HEK293 (cell line): Measurements from ENCODE around the gene GATC.

Experiments used
- ELK4 ChIP-seq: IDR thresholded peaks from 2 replicates; pipeline ENCODE4 v1.6.1; 2011; ENCODE audit warnings: mild to moderate bottlenecking, low read depth, low read length, borderline replicate concordance
- OSR2 ChIP-seq: fragments of 450-650 bp; formaldehyde crosslinking; IDR thresholded peaks from 2 replicates; pipeline ENCODE4 v1.5.1; 2016; ENCODE audit warnings: missing biosample characterization, missing genetic modification characterization
- SP2 ChIP-seq: fragments of 450-650 bp; formaldehyde crosslinking; IDR thresholded peaks from 2 replicates; pipeline ENCODE4 v1.5.1; 2016; ENCODE audit warnings: missing biosample characterization, missing genetic modification characterization
- SP3 ChIP-seq: fragments of 450-650 bp; formaldehyde crosslinking; IDR thresholded peaks from 2 replicates; pipeline ENCODE4 v1.5.1; 2016; ENCODE audit warnings: missing biosample characterization, missing genetic modification characterization
- SP7 ChIP-seq: fragments of 450-650 bp; formaldehyde crosslinking; IDR thresholded peaks from 2 replicates; pipeline ENCODE4 v1.5.1; 2016; ENCODE audit warnings: missing biosample characterization, missing genetic modification characterization
- ZBTB20 ChIP-seq: fragments of 450-650 bp; formaldehyde crosslinking; IDR thresholded peaks from 2 replicates; pipeline ENCODE4 v1.5.1; 2016; ENCODE audit warnings: missing biosample characterization, missing genetic modification characterization
- ZBTB26 ChIP-seq: fragments of 450-650 bp; formaldehyde crosslinking; optimal IDR thresholded peaks from 2 replicates; pipeline ENCODE3; 2016; ENCODE audit warnings: missing biosample characterization, mild to moderate bottlenecking, missing genetic modification characterization
- ZBTB48 ChIP-seq: fragments of 450-650 bp; formaldehyde crosslinking; IDR thresholded peaks from 2 replicates; pipeline ENCODE4 v1.5.1; 2016; ENCODE audit warnings: missing biosample characterization, missing genetic modification characterization
- ZBTB7A ChIP-seq: fragments of 450-650 bp; formaldehyde crosslinking; IDR thresholded peaks from 2 replicates; pipeline ENCODE4 v1.5.1; 2016; ENCODE audit warnings: low read depth, missing biosample characterization, missing genetic modification characterization
- ZEB2 ChIP-seq: fragments of 450-650 bp; formaldehyde crosslinking; IDR thresholded peaks from 2 replicates; pipeline ENCODE4 v1.5.1; 2016; ENCODE audit warnings: missing biosample characterization, missing genetic modification characterization
- ZIC2 ChIP-seq: fragments of 450-650 bp; formaldehyde crosslinking; IDR thresholded peaks from 2 replicates; pipeline ENCODE4 v1.5.1; 2016; ENCODE audit warnings: missing biosample characterization, missing genetic modification characterization
- ZNF146 ChIP-seq: fragments of 450-650 bp; formaldehyde crosslinking; IDR thresholded peaks from 2 replicates; pipeline ENCODE4 v1.5.1; 2016; ENCODE audit warnings: missing biosample characterization, missing genetic modification characterization
- ZNF18 ChIP-seq: fragments of 450-650 bp; formaldehyde crosslinking; IDR thresholded peaks from 2 replicates; pipeline ENCODE4 v1.5.1; 2016; ENCODE audit warnings: missing biosample characterization, missing genetic modification characterization
- ZNF2 ChIP-seq: fragments of 450-650 bp; formaldehyde crosslinking; IDR thresholded peaks from 2 replicates; pipeline ENCODE4 v1.5.1; 2016; ENCODE audit warnings: missing biosample characterization, missing genetic modification characterization
- ZNF211 ChIP-seq: fragments of 450-650 bp; formaldehyde crosslinking; IDR thresholded peaks from 2 replicates; pipeline ENCODE4 v1.5.1; 2016; ENCODE audit warnings: low read depth, missing biosample characterization, missing genetic modification characterization
- ZNF221 ChIP-seq: fragments of 450-650 bp; formaldehyde crosslinking; IDR thresholded peaks from 2 replicates; pipeline ENCODE4 v1.5.1; 2017; ENCODE audit warnings: missing biosample characterization, missing genetic modification characterization, borderline replicate concordance
- ZNF24 ChIP-seq: fragments of 450-650 bp; formaldehyde crosslinking; IDR thresholded peaks from 2 replicates; pipeline ENCODE4 v1.5.1; 2016; ENCODE audit warnings: missing biosample characterization, missing genetic modification characterization
- ZNF324 ChIP-seq: fragments of 450-650 bp; formaldehyde crosslinking; IDR thresholded peaks from 2 replicates; pipeline ENCODE4 v1.5.1; 2016; ENCODE audit warnings: missing biosample characterization, missing genetic modification characterization
- ZNF335 ChIP-seq: fragments of 450-650 bp; formaldehyde crosslinking; conservative IDR thresholded peaks from 2 replicates; pipeline ENCODE4 v1.5.1; 2016; ENCODE audit warnings: missing biosample characterization, missing genetic modification characterization
- ZNF350 ChIP-seq: fragments of 450-650 bp; formaldehyde crosslinking; IDR thresholded peaks from 2 replicates; pipeline ENCODE4 v1.5.0; 2017; ENCODE audit warnings: missing biosample characterization, mild to moderate bottlenecking, missing genetic modification characterization
- ZNF37A ChIP-seq: fragments of 450-650 bp; IDR thresholded peaks from 2 replicates; pipeline ENCODE4 v1.5.1; 2018; ENCODE audit warnings: missing biosample characterization, missing genetic modification characterization
- ZNF391 ChIP-seq: fragments of 450-650 bp; formaldehyde crosslinking; IDR thresholded peaks from 2 replicates; pipeline ENCODE4 v1.5.1; 2016; ENCODE audit warnings: low read depth, missing biosample characterization, missing genetic modification characterization, borderline replicate concordance
- ZNF423 ChIP-seq: fragments of 450-650 bp; formaldehyde crosslinking; IDR thresholded peaks from 2 replicates; pipeline ENCODE4 v1.5.1; 2016; ENCODE audit warnings: missing biosample characterization, missing genetic modification characterization
- ZNF510 ChIP-seq: fragments of 450-650 bp; formaldehyde crosslinking; IDR thresholded peaks from 2 replicates; pipeline ENCODE4 v1.5.1; 2018; ENCODE audit warnings: mild to moderate bottlenecking, missing genetic modification characterization, missing biosample characterization; ENCODE audit not compliant: insufficient replicate concordance
- ZNF629 ChIP-seq: fragments of 450-650 bp; formaldehyde crosslinking; IDR thresholded peaks from 2 replicates; pipeline ENCODE4 v1.5.1; 2017; ENCODE audit warnings: missing biosample characterization, missing genetic modification characterization
- ZNF704 ChIP-seq: fragments of 450-650 bp; formaldehyde crosslinking; IDR thresholded peaks from 2 replicates; pipeline ENCODE4 v1.5.1; 2016; ENCODE audit warnings: missing biosample characterization, missing genetic modification characterization
- ZNF76 ChIP-seq: fragments of 450-650 bp; formaldehyde crosslinking; IDR thresholded peaks from 2 replicates; pipeline ENCODE4; 2016; ENCODE audit warnings: low read depth, missing biosample characterization, missing genetic modification characterization, borderline replicate concordance
- ZSCAN30 ChIP-seq: fragments of 450-650 bp; IDR thresholded peaks from 2 replicates; pipeline ENCODE4 v1.5.1; 2018; ENCODE audit warnings: missing biosample characterization, mild to moderate bottlenecking, missing genetic modification characterization, moderate library complexity
- TF ChIP-seq, protein P1 (sequence below): fragments of 450-650 bp; formaldehyde crosslinking; IDR thresholded peaks from 2 replicates; pipeline ENCODE4 v1.5.1; 2016; ENCODE audit warnings: missing biosample characterization, missing genetic modification characterization, borderline replicate concordance

Gene GATC

GRCh38 chr12:120469450-120470149, 23.4 kb downstream of the GATC start, which contains the start of gene SRSF9 (continued):
- TF ChIP-seq ZNF423 (peak; percentile 100), ZBTB48 (tag by site-specific recombination) (no peak), ZNF37A (tag by site-specific recombination) (0 out of 2 replicates have a peak, but pooled peaks have one; percentile 35), ZNF350 (tag by site-specific recombination) (no peak), ZIC2 (tag by site-specific recombination) (0 out of 2 replicates have a peak, but pooled peaks have one; percentile 20), ZNF18 (0 out of 2 replicates have a peak, but pooled peaks have one; percentile 21), SP7 (tag by site-specific recombination) (peak; percentile 68), ZSCAN30 (tag by site-specific recombination) (peak; percentile 42; the same call in 1 of the 2 replicates), ZNF335 (tag by site-specific recombination) (peak; percentile 100), ZNF629 (tag by site-specific recombination) (peak; percentile 20; the same call in 1 of the 2 replicates), ZNF391 (tag by site-specific recombination) (peak; percentile 54; the same call in 1 of the 2 replicates), ZEB2 (tag by site-specific recombination) (peak; percentile 75; the same call in 1 of the 2 replicates), ZNF324 (tag by site-specific recombination) (no peak), ELK4 (peak; percentile 67; the same call in 1 of the 2 replicates), ZBTB20 (tag by site-specific recombination) (peak; percentile 40; the same call in 1 of the 2 replicates), SP3 (peak; percentile 12; the same call in 1 of the 2 replicates), ZNF2 (tag by site-specific recombination) (peak; percentile 55; the same call in 1 of the 2 replicates), SP2 (tag by site-specific recombination) (peak; percentile 48), OSR2 (tag by site-specific recombination) (no peak), ZBTB7A (tag by site-specific recombination) (no peak), ZNF76 (tag by site-specific recombination) (peak; percentile 90), ZNF146 (tag by site-specific recombination) (no peak), ZBTB26 (tag by site-specific recombination) (peak; percentile 90), ZNF704 (tag by site-specific recombination) (no peak), ZNF24 (tag by site-specific recombination) (0 out of 2 replicates have a peak, but pooled peaks have one; percentile 31), ZNF211 (no peak), ZNF221 (no peak), ZNF510 (tag by site-specific recombination) (no peak)
- TF ChIP-seq, protein P1, sequence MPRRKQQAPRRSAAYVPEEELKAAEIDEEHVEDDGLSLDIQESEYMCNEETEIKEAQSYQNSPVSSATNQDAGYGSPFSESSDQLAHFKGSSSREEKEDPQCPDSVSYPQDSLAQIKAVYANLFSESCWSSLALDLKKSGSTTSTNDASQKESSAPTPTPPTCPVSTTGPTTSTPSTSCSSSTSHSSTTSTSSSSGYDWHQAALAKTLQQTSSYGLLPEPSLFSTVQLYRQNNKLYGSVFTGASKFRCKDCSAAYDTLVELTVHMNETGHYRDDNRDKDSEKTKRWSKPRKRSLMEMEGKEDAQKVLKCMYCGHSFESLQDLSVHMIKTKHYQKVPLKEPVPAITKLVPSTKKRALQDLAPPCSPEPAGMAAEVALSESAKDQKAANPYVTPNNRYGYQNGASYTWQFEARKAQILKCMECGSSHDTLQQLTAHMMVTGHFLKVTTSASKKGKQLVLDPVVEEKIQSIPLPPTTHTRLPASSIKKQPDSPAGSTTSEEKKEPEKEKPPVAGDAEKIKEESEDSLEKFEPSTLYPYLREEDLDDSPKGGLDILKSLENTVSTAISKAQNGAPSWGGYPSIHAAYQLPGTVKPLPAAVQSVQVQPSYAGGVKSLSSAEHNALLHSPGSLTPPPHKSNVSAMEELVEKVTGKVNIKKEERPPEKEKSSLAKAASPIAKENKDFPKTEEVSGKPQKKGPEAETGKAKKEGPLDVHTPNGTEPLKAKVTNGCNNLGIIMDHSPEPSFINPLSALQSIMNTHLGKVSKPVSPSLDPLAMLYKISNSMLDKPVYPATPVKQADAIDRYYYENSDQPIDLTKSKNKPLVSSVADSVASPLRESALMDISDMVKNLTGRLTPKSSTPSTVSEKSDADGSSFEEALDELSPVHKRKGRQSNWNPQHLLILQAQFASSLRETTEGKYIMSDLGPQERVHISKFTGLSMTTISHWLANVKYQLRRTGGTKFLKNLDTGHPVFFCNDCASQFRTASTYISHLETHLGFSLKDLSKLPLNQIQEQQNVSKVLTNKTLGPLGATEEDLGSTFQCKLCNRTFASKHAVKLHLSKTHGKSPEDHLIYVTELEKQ = peak; percentile 34; the same call in 1 of the 2 replicates
